Epithelial cell of esophagus (primary cell): ENCODE results near the gene U2AF1L4.

Experiments
- DNase-seq: peaks from one replicate; pipeline ENCODE4 v3.0.0; 2010; ENCODE audit warnings: low read depth
- H3K4me3 ChIP-seq: 2 replicates; pipeline ENCODE4 v1.5.1; 2011; ENCODE audit warnings: mild to moderate bottlenecking, low read length, control low read depth
- TF ChIP-seq, protein P1 (sequence below): IDR thresholded peaks from 2 replicates; pipeline ENCODE4 v1.5.1; 2011; ENCODE audit warnings: low read depth, mild to moderate bottlenecking, low read length, control low read depth, inconsistent platforms; ENCODE audit not compliant: insufficient read depth; ENCODE audit errors: missing control alignments

Gene U2AF1L4

GRCh38 chr19:35736913-35737886, 8.0 kb downstream of the U2AF1L4 start:
- no peak overlapping the region for H3K4me3 ChIP-seq
- peak; percentile 34 for DNase-seq
- TF ChIP-seq, protein P1, sequence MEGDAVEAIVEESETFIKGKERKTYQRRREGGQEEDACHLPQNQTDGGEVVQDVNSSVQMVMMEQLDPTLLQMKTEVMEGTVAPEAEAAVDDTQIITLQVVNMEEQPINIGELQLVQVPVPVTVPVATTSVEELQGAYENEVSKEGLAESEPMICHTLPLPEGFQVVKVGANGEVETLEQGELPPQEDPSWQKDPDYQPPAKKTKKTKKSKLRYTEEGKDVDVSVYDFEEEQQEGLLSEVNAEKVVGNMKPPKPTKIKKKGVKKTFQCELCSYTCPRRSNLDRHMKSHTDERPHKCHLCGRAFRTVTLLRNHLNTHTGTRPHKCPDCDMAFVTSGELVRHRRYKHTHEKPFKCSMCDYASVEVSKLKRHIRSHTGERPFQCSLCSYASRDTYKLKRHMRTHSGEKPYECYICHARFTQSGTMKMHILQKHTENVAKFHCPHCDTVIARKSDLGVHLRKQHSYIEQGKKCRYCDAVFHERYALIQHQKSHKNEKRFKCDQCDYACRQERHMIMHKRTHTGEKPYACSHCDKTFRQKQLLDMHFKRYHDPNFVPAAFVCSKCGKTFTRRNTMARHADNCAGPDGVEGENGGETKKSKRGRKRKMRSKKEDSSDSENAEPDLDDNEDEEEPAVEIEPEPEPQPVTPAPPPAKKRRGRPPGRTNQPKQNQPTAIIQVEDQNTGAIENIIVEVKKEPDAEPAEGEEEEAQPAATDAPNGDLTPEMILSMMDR, result peak; percentile 32

DNA sequence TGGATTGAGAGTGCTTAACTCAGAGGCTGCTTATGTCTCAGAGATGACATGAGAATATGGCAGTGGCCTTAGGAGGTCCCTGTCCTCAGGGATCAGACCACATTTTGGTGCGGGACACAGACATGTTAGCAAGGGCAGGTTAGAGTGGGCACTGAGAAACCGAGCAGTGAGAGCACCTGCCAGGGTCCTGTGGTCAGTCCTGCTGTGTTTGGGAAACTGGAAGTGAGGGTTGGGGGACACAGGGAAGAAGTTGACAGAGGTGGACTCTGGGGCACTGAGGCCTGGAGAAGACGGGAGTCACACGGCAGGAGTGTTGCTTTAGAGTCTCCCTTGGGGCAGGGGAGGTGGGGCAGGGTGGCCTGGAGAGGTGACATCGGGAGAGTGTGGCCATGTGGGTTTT, 10.3 kb downstream of the U2AF1L4 start:
- no peak overlapping the region for H3K4me3 ChIP-seq
- TF ChIP-seq, protein P1, result no peak
- DNase-seq, result no peak

- no peak overlapping the region for H3K4me3 ChIP-seq
- TF ChIP-seq, protein P1, result no peak
- DNase-seq, result no peak
These were observed 10.9 kb downstream of the U2AF1L4 start for GRCh38 chr19:35734273-35734672.

DNA sequence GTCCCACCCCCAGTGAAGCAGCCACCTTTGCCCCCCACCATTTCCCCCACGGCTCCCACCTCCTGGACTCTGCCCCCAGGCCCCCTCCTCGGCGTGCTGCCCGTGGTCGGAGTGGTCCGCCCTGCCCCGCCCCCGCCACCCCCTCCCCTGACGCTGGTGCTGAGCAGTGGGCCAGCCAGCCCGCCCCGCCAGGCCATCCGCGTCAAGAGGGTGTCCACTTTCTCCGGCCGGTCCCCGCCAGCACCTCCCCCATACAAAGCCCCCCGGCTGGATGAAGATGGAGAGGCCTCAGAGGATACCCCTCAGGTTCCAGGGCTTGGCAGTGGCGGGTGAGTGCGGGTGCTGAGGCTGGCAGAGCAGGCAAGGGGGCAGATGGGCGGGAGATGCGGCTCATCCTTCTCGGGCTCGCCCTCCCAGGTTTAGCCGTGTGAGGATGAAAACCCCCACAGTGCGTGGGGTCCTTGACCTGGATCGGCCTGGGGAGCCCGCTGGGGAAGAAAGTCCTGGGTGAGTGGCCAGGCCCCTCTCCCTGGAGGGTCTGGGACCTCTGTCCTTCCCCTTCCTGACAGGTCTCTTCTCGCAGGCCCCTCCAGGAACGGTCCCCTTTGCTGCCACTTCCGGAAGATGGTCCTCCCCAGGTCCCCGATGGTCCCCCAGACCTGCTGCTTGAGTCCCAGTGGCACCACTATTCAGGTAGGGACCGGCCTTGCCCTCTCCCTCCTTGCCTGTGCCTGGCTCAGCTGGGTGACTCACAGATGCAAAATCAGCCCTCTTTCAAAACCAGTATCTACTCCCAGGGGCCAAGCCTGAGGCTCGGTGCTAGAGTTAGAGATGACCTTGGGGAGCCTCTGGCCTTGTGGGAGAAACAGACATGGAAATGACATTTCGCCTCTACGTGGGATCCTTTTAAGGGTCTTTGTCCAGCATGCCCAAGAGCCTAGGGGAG, 11.8 kb downstream of the U2AF1L4 start:
- TF ChIP-seq, protein P1, result no peak
- no peak for DNase-seq
- no peak overlapping the region for H3K4me3 ChIP-seq

DNA sequence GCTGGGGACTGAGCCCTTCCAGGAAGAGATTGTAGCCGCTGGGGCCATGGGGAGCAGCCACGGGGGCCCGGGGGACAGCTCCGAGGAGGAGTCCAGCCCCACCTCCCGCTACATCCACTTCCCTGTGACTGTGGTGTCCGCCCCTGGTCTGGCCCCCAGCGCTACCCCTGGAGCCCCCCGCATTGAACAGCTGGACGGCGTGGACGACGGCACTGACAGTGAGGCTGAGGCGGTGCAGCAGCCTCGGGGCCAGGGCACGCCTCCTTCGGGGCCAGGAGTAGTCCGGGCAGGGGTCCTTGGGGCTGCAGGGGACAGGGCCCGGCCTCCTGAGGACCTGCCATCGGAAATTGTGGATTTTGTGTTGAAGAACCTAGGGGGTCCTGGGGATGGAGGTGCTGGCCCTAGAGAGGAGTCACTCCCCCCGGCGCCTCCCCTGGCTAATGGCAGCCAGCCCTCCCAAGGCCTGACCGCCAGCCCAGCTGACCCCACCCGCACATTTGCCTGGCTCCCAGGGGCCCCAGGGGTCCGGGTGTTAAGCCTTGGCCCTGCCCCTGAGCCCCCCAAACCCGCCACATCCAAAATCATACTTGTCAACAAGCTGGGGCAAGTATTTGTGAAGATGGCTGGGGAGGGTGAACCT, 12.6 kb downstream of the U2AF1L4 start:
- no peak overlapping the region for H3K4me3 ChIP-seq
- no peak for DNase-seq
- TF ChIP-seq, protein P1, result no peak

- DNase-seq, result no peak
- no peak overlapping the region for H3K4me3 ChIP-seq
- TF ChIP-seq, protein P1, result no peak
These were observed 13.3 kb downstream of the U2AF1L4 start for GRCh38 chr19:35731779-35732405.
